Measurements from ENCODE around the gene FKBP3. TPM values are rescaled to one million over a fixed set of nuclear protein-coding genes. Genes with fewer than 3 reads are reported as not detected.

FKBP3 gene
- total RNA-seq = 35.0 TPM

GRCh38 chr14:45134051-45134958 lies at the start of gene FKBP3:
FKBP3 (minus strand) TSS chr14:45134481; CDS start chr14:45134456, 25 bp downstream.

DNA sequence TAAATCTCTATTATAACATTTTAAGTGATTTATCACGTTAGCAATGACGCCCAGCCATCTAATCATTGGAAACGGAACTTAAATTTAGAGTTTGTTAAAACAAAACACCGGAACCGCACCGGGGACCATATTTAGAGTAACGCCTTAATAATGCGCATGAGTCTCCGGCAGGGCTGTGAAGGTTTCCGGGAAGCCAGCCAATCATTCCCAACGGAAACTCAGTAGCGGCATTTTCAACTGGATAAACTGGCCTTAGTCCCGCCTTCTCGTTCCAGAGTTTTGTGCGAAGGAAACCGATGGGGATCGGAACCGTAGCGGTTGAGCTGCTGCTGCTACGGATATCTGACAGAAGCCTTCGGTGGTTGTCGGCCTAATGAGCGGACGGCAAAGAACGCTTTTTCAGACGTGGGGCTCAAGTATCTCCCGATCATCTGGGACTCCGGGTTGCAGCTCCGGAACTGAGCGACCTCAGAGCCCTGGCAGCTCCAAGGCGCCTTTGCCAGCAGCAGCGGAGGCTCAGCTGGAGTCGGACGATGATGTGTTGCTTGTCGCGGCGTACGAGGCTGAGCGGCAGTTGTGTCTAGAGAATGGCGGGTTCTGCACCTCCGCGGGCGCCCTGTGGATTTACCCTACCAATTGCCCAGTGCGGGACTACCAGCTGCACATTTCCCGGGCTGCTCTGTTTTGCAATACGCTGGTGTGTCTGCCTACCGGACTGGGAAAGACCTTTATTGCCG lies 1.5 kb upstream of the FKBP3 start, which contains the start of gene FANCM:
FANCM (plus strand) TSS at position 272 of the 737 bp plus-strand sequence; CDS start at position 374, 102 bp downstream.

GRCh38 chr14:45083976-45084722 lies 50.1 kb downstream of the FKBP3 start, which contains the start of gene PRPF39:
PRPF39 (plus strand) TSS chr14:45084116; CDS start chr14:45095240, 11,124 bp downstream.

Small RNA genes lying within 50 kb of the gene (small RNA-seq; reads per million reads assigned to genes)
- 0.23 reads per million, percentile 9 among the genes with 10 or more reads in this experiment for gene RF00151 (ENCODE audit: low replicate concordance)
- gene SNORD127 (ENCODE audit: low replicate concordance) = 2,873 reads per million, percentile 100 among the genes with 10 or more reads in this experiment

Other genes starting within 250 kb of the FKBP3 start
- gene KLHL28, start 172.5 kb downstream of the FKBP3 start, total RNA-seq = 19.9 TPM
- gene TOGARAM1, start 172.3 kb downstream of the FKBP3 start, total RNA-seq = 45.1 TPM
- gene PRPF39, start 50.4 kb downstream of the FKBP3 start, total RNA-seq = 77.8 TPM
- 10.3 TPM for gene FANCM, start 1.4 kb upstream of the FKBP3 start, total RNA-seq
- 34.1 TPM for gene MIS18BP1, start 118.7 kb upstream of the FKBP3 start, total RNA-seq